K562 (cell line): ENCODE data around the gene TUT1. TPM values are rescaled to one million over a fixed set of nuclear protein-coding genes. Genes with fewer than 3 reads are reported as not detected.

Experiments
- ARID1B ChIP-seq: fragments of 450-650 bp; IDR thresholded peaks from 2 replicates; pipeline ENCODE4 v1.6.1; 2016; ENCODE audit warnings: antibody characterized with exemption, mild to moderate bottlenecking, inconsistent platforms
- ARID2 ChIP-seq: fragments of 450-650 bp; IDR thresholded peaks from 2 replicates; pipeline ENCODE4 v1.6.1; 2017; ENCODE audit warnings: antibody characterized with exemption, mild to moderate bottlenecking
- BRD9 ChIP-seq: fragments of 450-650 bp; IDR thresholded peaks from 2 replicates; pipeline ENCODE4 v1.6.1; 2018; ENCODE audit warnings: low read depth; ENCODE audit not compliant: partially characterized antibody
- FOXA1 ChIP-seq: fragments of 450-650 bp; IDR thresholded peaks from 2 replicates; pipeline ENCODE4 v1.6.1; 2016; ENCODE audit warnings: mild to moderate bottlenecking, borderline replicate concordance
- HOXB6 ChIP-seq: fragments of 250-450 bp; sonication (Bioruptor Pico); IDR thresholded peaks from 2 replicates; pipeline ENCODE4 v1.5.1; 2022; ENCODE audit warnings: mild to moderate bottlenecking, borderline replicate concordance
- JUN ChIP-seq, 2 experiments: sonication (generic) in 1 of 2; formaldehyde crosslinking in 1 of 2; IDR thresholded peaks; 2 replicates each; pipeline versions ENCODE4 v1.6.1 to v1.8.0; 2012 to 2022; ENCODE audit warnings: borderline replicate concordance in 2 of 2, mild to moderate bottlenecking in 2 of 2, improper control_type of control experiment in 1 of 2, low read depth in 1 of 2, low read length in 1 of 2, missing genetic modification reagents in 1 of 2
- KLF1 ChIP-seq: fragments of 450-650 bp; IDR thresholded peaks from 2 replicates; pipeline ENCODE4 v1.6.1; 2016; ENCODE audit warnings: missing genetic modification characterization, missing compliant biosample characterization
- NEUROD1 ChIP-seq: fragments of 150-350 bp; IDR thresholded peaks from 2 replicates; pipeline ENCODE4 v1.6.1; 2014; ENCODE audit warnings: borderline replicate concordance, low read length, low read depth; ENCODE audit not compliant: partially characterized antibody
- NR0B1 ChIP-seq: fragments of 450-650 bp; IDR thresholded peaks from one replicate; pipeline ENCODE4 v1.6.1; 2018; ENCODE audit warnings: mild to moderate bottlenecking, moderate library complexity; ENCODE audit not compliant: partially characterized antibody
- POLR2A ChIP-seq: fragments of 450-650 bp; conservative IDR thresholded peaks from 2 replicates; pipeline ENCODE4 v1.6.1; 2016
- POLR2H ChIP-seq: IDR thresholded peaks from 2 replicates; pipeline ENCODE4 v1.6.1; 2016; ENCODE audit warnings: missing genetic modification characterization, low read depth, mild to moderate bottlenecking, control low read depth, missing compliant biosample characterization, moderate library complexity
- PPARD ChIP-seq: fragments of 250-450 bp; sonication (Bioruptor Pico); IDR thresholded peaks from 2 replicates; pipeline ENCODE4 v1.8.0; 2022; ENCODE audit warnings: inconsistent platforms, mild to moderate bottlenecking, moderate library complexity
- PTTG1 ChIP-seq: fragments of 450-650 bp; IDR thresholded peaks from 2 replicates; pipeline ENCODE4 v1.6.1; 2016; ENCODE audit warnings: low read depth, mild to moderate bottlenecking, missing genetic modification characterization, missing compliant biosample characterization
- SAFB ChIP-seq: fragments of 200-400 bp; formaldehyde crosslinking; IDR thresholded peaks from 2 replicates; pipeline ENCODE4 v1.6.1; 2017; ENCODE audit warnings: low read depth, low read length, borderline replicate concordance
- SMC3 ChIP-seq: conservative IDR thresholded peaks from 2 replicates; pipeline ENCODE4 v1.6.1; 2011; ENCODE audit warnings: low read depth, low read length, improper control_type of control experiment; ENCODE audit not compliant: insufficient read depth
- SOX6 ChIP-seq: fragments of 450-650 bp; IDR thresholded peaks from 2 replicates; pipeline ENCODE4 v1.6.1; 2014; ENCODE audit warnings: mild to moderate bottlenecking
- SREBF1 ChIP-seq: fragments of 150-350 bp; IDR thresholded peaks from 2 replicates; pipeline ENCODE4 v1.6.1; 2014; ENCODE audit warnings: antibody characterized with exemption, low read depth, low read length, borderline replicate concordance
- ZBED1 ChIP-seq: IDR thresholded peaks from 2 replicates; pipeline ENCODE4 v1.6.1; 2014
- ZNF175 ChIP-seq: fragments of 200-800 bp; sonication (Bioruptor generic); IDR thresholded peaks from 2 replicates; pipeline ENCODE4 v1.6.1; 2016; ENCODE audit warnings: low read depth, mild to moderate bottlenecking, missing genetic modification characterization, missing compliant biosample characterization
- ZNF449 ChIP-seq: fragments of 250-450 bp; sonication (Bioruptor Pico); IDR thresholded peaks from 2 replicates; pipeline ENCODE4 v1.8.0; 2022; ENCODE audit warnings: moderate library complexity, mild to moderate bottlenecking, inconsistent platforms
- polyA plus RNA-seq, 8 experiments: library from polyadenylated mRNA; depleted of rRNA in 4 of 8; stranded (reverse) in 5 of 8; unstranded in 3 of 8; fragments of >200 nt; fragmentation: Nextera tagmentation in 2 of 8; fragmentation: Illumina TruSeq in 1 of 8; extraction: Ambion mirVana in 2 of 8; extraction: Trizol in 1 of 8; gene quantifications; 2 replicates each; pipeline versions ENCODE4 v1.2.1 to v1.2.3, GENCODE V29; 2011 to 2014; ENCODE audit warnings: inconsistent platforms in 1 of 8, missing spikeins in 1 of 8
- total RNA-seq, 7 experiments: library from RNA; depleted of rRNA in 6 of 7; stranded (reverse); fragments of >200 nt in 6 of 7; fragmentation: Illumina TruSeq in 2 of 7; extraction: Trizol in 2 of 7; gene quantifications; 2 replicates each; pipeline versions ENCODE4 v1.2.1 to v1.2.3, GENCODE V29; 2011 to 2021; ENCODE audit warnings: low replicate concordance in 1 of 7
- TF ChIP-seq, protein P1 (sequence below): fragments of 200-800 bp; sonication (Bioruptor generic); IDR thresholded peaks from 2 replicates; pipeline ENCODE4 v1.6.1; 2016; ENCODE audit warnings: missing genetic modification characterization, missing compliant biosample characterization

TUT1 gene
- total and polyA plus RNA-seq, 9 of the 15 experiments (the other 6 are each of a cell fraction or from before 2014, with no cell fraction given) = 0.66 to 44.3 (median 15.7) TPM

DNA sequence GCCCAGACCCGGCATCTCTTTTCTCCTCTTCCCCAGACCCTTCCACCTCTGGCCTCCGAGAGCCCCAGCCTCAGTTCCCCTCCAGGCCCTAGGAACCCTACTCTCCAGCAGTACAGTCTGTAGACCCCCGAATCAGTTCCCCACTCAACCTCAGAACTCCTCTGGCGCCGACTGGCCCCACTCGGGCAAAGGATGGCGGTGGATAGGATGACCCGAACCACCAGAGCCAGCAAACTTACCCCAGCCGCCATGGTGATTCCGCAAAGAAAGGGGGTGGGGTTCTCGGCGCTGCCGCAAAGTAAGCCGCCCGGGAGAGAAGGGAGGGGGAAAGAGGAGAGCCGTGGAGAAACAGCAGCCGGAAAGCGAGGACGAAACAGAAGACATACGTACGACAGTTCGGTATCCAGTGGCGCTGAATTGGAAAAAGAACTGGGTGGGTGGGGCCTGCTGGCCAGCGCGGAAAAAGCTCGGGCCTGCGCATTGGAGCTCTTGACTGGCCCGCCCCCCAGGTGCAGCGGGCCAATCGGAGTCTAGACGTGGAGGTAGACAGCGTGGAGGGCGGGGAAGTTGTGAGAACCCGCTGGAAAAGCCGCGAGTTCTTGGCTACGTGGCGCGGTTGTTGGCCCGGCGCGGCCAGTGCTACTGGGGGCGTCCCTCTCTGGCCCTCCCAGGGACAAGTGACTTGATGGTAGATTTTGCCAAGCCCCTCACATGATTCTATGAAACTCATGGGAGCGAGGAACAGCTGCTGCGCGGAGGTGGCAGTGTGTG is 17.5 kb downstream of the TUT1 start, which contains the start of gene EEF1G (continued):
- TF ChIP-seq SOX6 (no peak), PPARD (CRISPR knock-in tag) (no peak), KLF1 (tag) (no peak), ZNF449 (CRISPR knock-in tag) (no peak), PTTG1 (tag) (no peak), NR0B1 (no peak), POLR2A (peak; percentile 97), HOXB6 (CRISPR knock-in tag) (no peak), BRD9 (peak; percentile 96), FOXA1 (no peak), JUN (IDR thresholded peaks at IDR 0.05; ENCODE audit: borderline replicate concordance, low read depth, low read length) (no peak), JUN (CRISPR knock-in tag; IDR thresholded peaks at IDR 0.05; ENCODE audit: borderline replicate concordance) (no peak), POLR2H (tag) (peak; percentile 88), ARID2 (no peak), SAFB (no peak), ZNF175 (CRISPR knock-in tag) (no peak), ARID1B (peak; percentile 27; the same call in 1 of the 2 replicates), ZBED1 (no peak), SMC3 (no peak), NEUROD1 (peak; percentile 16), SREBF1 (no peak)
- TF ChIP-seq, protein P1, sequence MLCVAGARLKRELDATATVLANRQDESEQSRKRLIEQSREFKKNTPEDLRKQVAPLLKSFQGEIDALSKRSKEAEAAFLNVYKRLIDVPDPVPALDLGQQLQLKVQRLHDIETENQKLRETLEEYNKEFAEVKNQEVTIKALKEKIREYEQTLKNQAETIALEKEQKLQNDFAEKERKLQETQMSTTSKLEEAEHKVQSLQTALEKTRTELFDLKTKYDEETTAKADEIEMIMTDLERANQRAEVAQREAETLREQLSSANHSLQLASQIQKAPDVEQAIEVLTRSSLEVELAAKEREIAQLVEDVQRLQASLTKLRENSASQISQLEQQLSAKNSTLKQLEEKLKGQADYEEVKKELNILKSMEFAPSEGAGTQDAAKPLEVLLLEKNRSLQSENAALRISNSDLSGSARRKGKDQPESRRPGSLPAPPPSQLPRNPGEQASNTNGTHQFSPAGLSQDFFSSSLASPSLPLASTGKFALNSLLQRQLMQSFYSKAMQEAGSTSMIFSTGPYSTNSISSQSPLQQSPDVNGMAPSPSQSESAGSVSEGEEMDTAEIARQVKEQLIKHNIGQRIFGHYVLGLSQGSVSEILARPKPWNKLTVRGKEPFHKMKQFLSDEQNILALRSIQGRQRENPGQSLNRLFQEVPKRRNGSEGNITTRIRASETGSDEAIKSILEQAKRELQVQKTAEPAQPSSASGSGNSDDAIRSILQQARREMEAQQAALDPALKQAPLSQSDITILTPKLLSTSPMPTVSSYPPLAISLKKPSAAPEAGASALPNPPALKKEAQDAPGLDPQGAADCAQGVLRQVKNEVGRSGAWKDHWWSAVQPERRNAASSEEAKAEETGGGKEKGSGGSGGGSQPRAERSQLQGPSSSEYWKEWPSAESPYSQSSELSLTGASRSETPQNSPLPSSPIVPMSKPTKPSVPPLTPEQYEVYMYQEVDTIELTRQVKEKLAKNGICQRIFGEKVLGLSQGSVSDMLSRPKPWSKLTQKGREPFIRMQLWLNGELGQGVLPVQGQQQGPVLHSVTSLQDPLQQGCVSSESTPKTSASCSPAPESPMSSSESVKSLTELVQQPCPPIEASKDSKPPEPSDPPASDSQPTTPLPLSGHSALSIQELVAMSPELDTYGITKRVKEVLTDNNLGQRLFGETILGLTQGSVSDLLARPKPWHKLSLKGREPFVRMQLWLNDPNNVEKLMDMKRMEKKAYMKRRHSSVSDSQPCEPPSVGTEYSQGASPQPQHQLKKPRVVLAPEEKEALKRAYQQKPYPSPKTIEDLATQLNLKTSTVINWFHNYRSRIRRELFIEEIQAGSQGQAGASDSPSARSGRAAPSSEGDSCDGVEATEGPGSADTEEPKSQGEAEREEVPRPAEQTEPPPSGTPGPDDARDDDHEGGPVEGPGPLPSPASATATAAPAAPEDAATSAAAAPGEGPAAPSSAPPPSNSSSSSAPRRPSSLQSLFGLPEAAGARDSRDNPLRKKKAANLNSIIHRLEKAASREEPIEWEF (CRISPR knock-in tag) = no peak
